Measurements from ENCODE around the gene ST6GALNAC1.

GRCh38 chr17:76577876-76578275 is 65.7 kb downstream of the ST6GALNAC1 start:
- TF ChIP-seq CTCF (IDR thresholded peaks at IDR 0.05) (no peak), POLR2A (IDR thresholded peaks at IDR 0.05) (no peak)

Measured in thyroid gland (tissue), 4 donors.